ENCODE data around the gene FSTL3.

DNA sequence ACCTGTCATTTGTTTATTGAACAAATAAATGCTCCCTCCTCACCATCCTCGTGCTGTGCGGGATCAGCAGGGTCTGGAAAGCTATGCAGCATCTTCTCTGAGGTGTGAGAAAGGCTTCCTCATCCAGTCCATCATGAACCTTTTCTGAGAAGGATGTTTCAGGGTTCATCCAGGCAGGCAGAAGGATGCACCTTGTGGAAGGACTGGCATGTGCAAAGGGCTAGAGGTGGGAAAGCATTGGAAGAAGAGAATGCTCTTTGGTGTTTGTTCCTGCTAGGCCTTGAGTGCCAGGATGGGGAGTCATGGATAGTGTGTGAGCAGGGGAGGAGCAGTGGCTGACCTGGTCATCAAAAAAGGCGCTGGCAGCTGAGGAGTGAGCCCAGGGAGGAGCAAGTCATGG, 39.2 kb downstream of the FSTL3 start:
- TF ChIP-seq POLR2A (IDR thresholded peaks at IDR 0.05), result no peak
- TF ChIP-seq, protein P1, sequence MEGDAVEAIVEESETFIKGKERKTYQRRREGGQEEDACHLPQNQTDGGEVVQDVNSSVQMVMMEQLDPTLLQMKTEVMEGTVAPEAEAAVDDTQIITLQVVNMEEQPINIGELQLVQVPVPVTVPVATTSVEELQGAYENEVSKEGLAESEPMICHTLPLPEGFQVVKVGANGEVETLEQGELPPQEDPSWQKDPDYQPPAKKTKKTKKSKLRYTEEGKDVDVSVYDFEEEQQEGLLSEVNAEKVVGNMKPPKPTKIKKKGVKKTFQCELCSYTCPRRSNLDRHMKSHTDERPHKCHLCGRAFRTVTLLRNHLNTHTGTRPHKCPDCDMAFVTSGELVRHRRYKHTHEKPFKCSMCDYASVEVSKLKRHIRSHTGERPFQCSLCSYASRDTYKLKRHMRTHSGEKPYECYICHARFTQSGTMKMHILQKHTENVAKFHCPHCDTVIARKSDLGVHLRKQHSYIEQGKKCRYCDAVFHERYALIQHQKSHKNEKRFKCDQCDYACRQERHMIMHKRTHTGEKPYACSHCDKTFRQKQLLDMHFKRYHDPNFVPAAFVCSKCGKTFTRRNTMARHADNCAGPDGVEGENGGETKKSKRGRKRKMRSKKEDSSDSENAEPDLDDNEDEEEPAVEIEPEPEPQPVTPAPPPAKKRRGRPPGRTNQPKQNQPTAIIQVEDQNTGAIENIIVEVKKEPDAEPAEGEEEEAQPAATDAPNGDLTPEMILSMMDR (IDR thresholded peaks at IDR 0.05), result no peak

All from lower leg skin (tissue), 3 donors.